CD14-positive monocyte (primary cell): ENCODE results near the gene NFS1. TPM values are rescaled to one million over a fixed set of nuclear protein-coding genes. Genes with fewer than 3 reads are reported as not detected.

ENCODE experiments used
- DNase-seq, 3 donors: peaks; one replicate each; pipeline ENCODE4 v3.0.0-alpha.2; 2011 to 2022
- H2AFZ ChIP-seq: 2 replicates; pipeline ENCODE4 v1.6.0; 2012; ENCODE audit warnings: mild to moderate bottlenecking, low read depth, low read length, inconsistent platforms; ENCODE audit not compliant: insufficient read depth, poor library complexity, severe bottlenecking
- H3K27ac ChIP-seq, 2 donors: 1 replicate in 1 of 2; 2 replicates in 1 of 2; pipeline ENCODE4 v1.5.1; 2012 to 2013; ENCODE audit warnings: low read length in 2 of 2, control low read depth in 1 of 2, inconsistent platforms in 1 of 2, low read depth in 1 of 2, mild to moderate bottlenecking in 1 of 2
- H3K27me3 ChIP-seq, 2 donors: one replicate each; pipeline versions ENCODE4 v1.6.0 to v1.6.1; 2011 to 2013; ENCODE audit warnings: low read length in 2 of 2; ENCODE audit not compliant: control insufficient read depth in 2 of 2, insufficient read depth in 2 of 2
- H3K36me3 ChIP-seq, 2 donors: replicated peaks in 1 of 2; 1 replicate in 1 of 2; 2 replicates in 1 of 2; pipeline versions ENCODE4 v1.5.1 to v1.6.1; 2012 to 2013; ENCODE audit warnings: low read length in 2 of 2, control low read depth in 1 of 2, inconsistent platforms in 1 of 2, mild to moderate bottlenecking in 1 of 2; ENCODE audit not compliant: insufficient read depth in 2 of 2, control insufficient read depth in 1 of 2
- H3K4me1 ChIP-seq, 2 donors: 1 replicate in 1 of 2; 2 replicates in 1 of 2; pipeline versions ENCODE4 v1.5.1 to v1.6.1; 2012 to 2013; ENCODE audit warnings: low read length in 2 of 2, control low read depth in 1 of 2, inconsistent platforms in 1 of 2, mild to moderate bottlenecking in 1 of 2, moderate library complexity in 1 of 2; ENCODE audit not compliant: insufficient read depth in 2 of 2, control insufficient read depth in 1 of 2
- H3K4me2 ChIP-seq: replicated peaks from 2 replicates; pipeline ENCODE3; 2012; ENCODE audit warnings: low read length, moderate library complexity, mild to moderate bottlenecking; ENCODE audit not compliant: poor library complexity, severe bottlenecking; ENCODE audit errors: extremely low read depth
- H3K4me3 ChIP-seq, 3 experiments: fragments of 200-600 bp in 1 of 3; sonication (generic) in 1 of 3; replicated peaks in 1 of 3; 1 replicate in 2 of 3; 2 replicates in 1 of 3; pipeline ENCODE4 v1.5.1; 2011 to 2013; ENCODE audit warnings: low read length in 3 of 3, mild to moderate bottlenecking in 3 of 3, control low read depth in 2 of 3, low read depth in 2 of 3, inconsistent platforms in 1 of 3, moderate library complexity in 1 of 3
- H3K79me2 ChIP-seq: 2 replicates; pipeline ENCODE4 v1.6.0; 2012; ENCODE audit warnings: mild to moderate bottlenecking, control low read depth, inconsistent platforms, low read length, moderate library complexity; ENCODE audit not compliant: insufficient read depth
- H3K9ac ChIP-seq: 2 replicates; pipeline ENCODE4 v1.6.0; 2017; ENCODE audit warnings: low read length, mild to moderate bottlenecking; ENCODE audit not compliant: insufficient read depth, poor library complexity, severe bottlenecking
- H3K9me3 ChIP-seq, 2 donors: replicated peaks in 1 of 2; 1 replicate in 1 of 2; 2 replicates in 1 of 2; pipeline versions ENCODE4 v1.5.1 to v1.6.1; 2012 to 2013; ENCODE audit warnings: low read length in 2 of 2, control low read depth in 1 of 2; ENCODE audit not compliant: control insufficient read depth in 1 of 2, insufficient read depth in 1 of 2
- H4K20me1 ChIP-seq: 2 replicates; pipeline ENCODE4 v1.6.0; 2012; ENCODE audit warnings: mild to moderate bottlenecking, low read length, control low read depth, moderate library complexity; ENCODE audit not compliant: insufficient read depth
- H3K27ac Mint-ChIP-seq, 7 donors: one replicate each; pipeline ENCODE4 v1.8.0; 2020; ENCODE audit warnings: mild to moderate bottlenecking in 7 of 7, mixed read lengths in 7 of 7, moderate library complexity in 6 of 7, inconsistent platforms in 2 of 7
- H3K27me3 Mint-ChIP-seq, 3 donors: one replicate each; pipeline ENCODE4 v1.8.0; 2021 to 2022; ENCODE audit warnings: low read depth in 3 of 3, mild to moderate bottlenecking in 3 of 3, mixed read lengths in 3 of 3, moderate library complexity in 3 of 3, inconsistent platforms in 1 of 3
- H3K36me3 Mint-ChIP-seq, 2 donors: one replicate each; pipeline ENCODE4 v1.8.0; 2020; ENCODE audit warnings: mixed read lengths in 2 of 2, inconsistent platforms in 1 of 2, mild to moderate bottlenecking in 1 of 2
- H3K4me1 Mint-ChIP-seq: one replicate; pipeline ENCODE4 v1.8.0; 2020; ENCODE audit warnings: mild to moderate bottlenecking, mixed read lengths
- H3K4me3 Mint-ChIP-seq, 2 donors: one replicate each; pipeline ENCODE4 v1.8.0; 2020; ENCODE audit warnings: mild to moderate bottlenecking in 2 of 2, mixed read lengths in 2 of 2, moderate library complexity in 1 of 2
- H3K9me3 Mint-ChIP-seq, 7 donors: one replicate each; pipeline ENCODE4 v1.8.0; 2020 to 2022; ENCODE audit warnings: mixed read lengths in 7 of 7, mild to moderate bottlenecking in 6 of 7, moderate library complexity in 6 of 7, inconsistent platforms in 2 of 7
- CTCF ChIP-seq: fragments of 200-600 bp; IDR thresholded peaks from one replicate; pipeline ENCODE4 v1.8.0; 2022; ENCODE audit warnings: antibody characterized with exemption, mild to moderate bottlenecking
- WGBS: methylation state at CpG from one replicate; pipeline ENCODE4 v1.1.5; 2013; ENCODE audit warnings: missing lambda C conversion rate; ENCODE audit not compliant: insufficient coverage; 5-methylcytosine and 5-hydroxymethylcytosine counted together
- intact Hi-C, 2 donors: fragments of 100-400 bp; cut with micrococcal nuclease; formaldehyde crosslinking; loops; one replicate each; pipeline versions ENCODE4 v1.15.0 to v1.15.1; 2023
- polyA plus RNA-seq, 3 donors: library from polyadenylated mRNA; depleted of rRNA in 1 of 3; unstranded in 2 of 3; stranded (reverse) in 1 of 3; fragments of 300-500 nt in 2 of 3; fragments of >200 nt in 1 of 3; fragmentation: Illumina TruSeq in 2 of 3; gene quantifications; 1 replicate in 2 of 3; 2 replicates in 1 of 3; pipeline ENCODE4 v1.2.3, GENCODE V29; 2012 to 2021

The NFS1 gene
- polyA plus RNA-seq, 3 donors: 18.1 to 21.4 (median 19.2) TPM

- H3K27me3 Mint-ChIP-seq: no peaks in the 10 kb centered on the region
- H3K4me1 ChIP-seq: peaks cover 33 to 37% of the 10 kb centered on the region in 2 donors
- peaks cover 63% of the 10 kb centered on the region for H3K79me2 ChIP-seq
- peak overlapping the region; percentile 88 to 97 for H3K27ac ChIP-seq
- no peak for TF ChIP-seq CTCF
- peak overlapping the region; percentile 87 for H2AFZ ChIP-seq
- peak overlapping the region; percentile 88 to 96 for H3K4me3 Mint-ChIP-seq
- H3K4me3 ChIP-seq: peak overlapping the region; percentile 74 to 85 (median 85)
- peak overlapping the region; percentile 97 for H3K9ac ChIP-seq
- peaks cover 0 to 3% (median 0%) of the 10 kb centered on the region in 7 donors for H3K9me3 Mint-ChIP-seq
- intact Hi-C loops: loop anchor here (2.0 to 10.0 kb wide), 2 partner anchors 47 to 49 kb away; partner anchors contain the start of gene SPAG4 (in 1 of the 2)
- peaks cover 6 to 7% of the 10 kb centered on the region in 2 donors for H3K36me3 ChIP-seq
- H3K4me1 Mint-ChIP-seq: peaks cover 42% of the 10 kb centered on the region
- H4K20me1 ChIP-seq: peaks cover 28% of the 10 kb centered on the region
- no peaks in the 10 kb centered on the region for H3K27me3 ChIP-seq
- WGBS: under 1% methylated on average over 27 of the region's 28 CpGs
- peak overlapping the region; percentile 90 for H3K4me2 ChIP-seq
- H3K27ac Mint-ChIP-seq: peak overlapping the region; percentile 97 to 100 (median 99)
- H3K9me3 ChIP-seq: no peaks in the 10 kb centered on the region
- peak; percentile 12 to 48 (median 26) for DNase-seq
- peaks cover 8 to 10% of the 10 kb centered on the region in 2 donors for H3K36me3 Mint-ChIP-seq
Measured at GRCh38 chr20:35663516-35664465, 35.4 kb downstream of the NFS1 start.

DNA sequence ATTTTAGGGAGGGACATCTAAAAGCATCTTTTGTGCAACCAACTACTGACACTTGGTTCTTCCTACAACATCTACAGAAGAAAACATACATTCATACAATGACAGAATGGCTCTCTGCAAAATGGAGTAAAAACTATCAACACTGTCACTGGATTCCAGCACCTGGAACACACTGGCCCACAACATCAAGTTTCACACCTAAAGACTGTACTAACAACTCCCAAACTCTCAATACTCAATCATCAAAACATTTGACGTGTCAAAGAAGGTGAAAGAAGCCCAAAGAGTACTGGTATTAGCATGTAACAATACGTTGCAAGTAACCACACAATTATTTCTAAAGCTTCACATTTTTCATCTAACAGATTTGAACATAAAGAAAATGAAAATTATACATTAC, 36.6 kb downstream of the NFS1 start:
- WGBS: no CpG with 5 or more reads among the region's 2 CpGs
- H3K27me3 Mint-ChIP-seq: no peaks in the 10 kb centered on the region
- H3K4me1 ChIP-seq: peaks cover 33 to 37% of the 10 kb centered on the region in 2 donors

More for the DNA sequence above, 36.6 kb downstream of the NFS1 start:
- no peak for TF ChIP-seq CTCF
- H3K4me2 ChIP-seq: peak overlapping the region; percentile 90
- peaks cover 40% of the 10 kb centered on the region for H4K20me1 ChIP-seq
- H3K79me2 ChIP-seq: peaks cover 76% of the 10 kb centered on the region
- no peak overlapping the region for H2AFZ ChIP-seq
- Mint-ChIP-seq H3K36me3 (peaks cover 0 to 1% of the 10 kb centered on the region in 2 donors), H3K4me1 (peaks cover 43% of the 10 kb centered on the region), H3K4me3 (peak overlapping the region in 1 of 2 donors; percentile 52), H3K27ac (peak overlapping the region in 5 of 7 donors; percentile 10 to 97 (median 72)), H3K9me3 (peaks cover 0 to 3% (median 0%) of the 10 kb centered on the region in 7 donors)
- H3K36me3 ChIP-seq: no peaks in the 10 kb centered on the region
- no peaks in the 10 kb centered on the region for H3K27me3 ChIP-seq
- no peak overlapping the region for H3K9ac ChIP-seq
- DNase-seq: no peak
- intact Hi-C loops: loop anchor here (2.0 to 10.0 kb wide), 2 partner anchors 46 to 48 kb away; partner anchors contain the start of gene SPAG4 (in 1 of the 2)
- peak overlapping the region in 1 of 3 experiments; percentile 85 for H3K4me3 ChIP-seq
- H3K9me3 ChIP-seq: no peaks in the 10 kb centered on the region
- H3K27ac ChIP-seq: peak overlapping the region in 1 of 2 donors; percentile 52
